Measurements from ENCODE around the gene NOS2.

DNA sequence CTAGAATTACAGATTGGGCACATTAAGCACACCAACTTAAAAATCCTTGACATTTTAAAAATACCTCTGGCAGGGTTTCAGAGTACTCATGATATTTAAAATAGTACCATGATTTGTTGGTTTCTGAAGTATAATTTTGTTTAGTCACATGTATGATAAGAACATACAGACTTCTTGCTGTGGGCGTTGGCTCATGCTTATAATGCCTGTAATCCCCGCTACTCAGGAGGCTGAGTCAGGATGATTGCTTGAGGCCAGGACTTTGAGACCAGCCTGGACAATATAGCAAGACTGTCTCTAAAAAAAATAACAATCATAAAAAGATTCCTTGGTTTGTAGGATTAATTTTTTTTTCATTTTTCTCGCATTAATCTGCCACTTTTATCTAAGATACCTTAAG is 78.5 kb downstream of the NOS2 start:
- no peak for TF ChIP-seq POLR2AphosphoS5 (IDR thresholded peaks at IDR 0.05; ENCODE audit: low read depth, low read length)
- TF ChIP-seq, protein P1, sequence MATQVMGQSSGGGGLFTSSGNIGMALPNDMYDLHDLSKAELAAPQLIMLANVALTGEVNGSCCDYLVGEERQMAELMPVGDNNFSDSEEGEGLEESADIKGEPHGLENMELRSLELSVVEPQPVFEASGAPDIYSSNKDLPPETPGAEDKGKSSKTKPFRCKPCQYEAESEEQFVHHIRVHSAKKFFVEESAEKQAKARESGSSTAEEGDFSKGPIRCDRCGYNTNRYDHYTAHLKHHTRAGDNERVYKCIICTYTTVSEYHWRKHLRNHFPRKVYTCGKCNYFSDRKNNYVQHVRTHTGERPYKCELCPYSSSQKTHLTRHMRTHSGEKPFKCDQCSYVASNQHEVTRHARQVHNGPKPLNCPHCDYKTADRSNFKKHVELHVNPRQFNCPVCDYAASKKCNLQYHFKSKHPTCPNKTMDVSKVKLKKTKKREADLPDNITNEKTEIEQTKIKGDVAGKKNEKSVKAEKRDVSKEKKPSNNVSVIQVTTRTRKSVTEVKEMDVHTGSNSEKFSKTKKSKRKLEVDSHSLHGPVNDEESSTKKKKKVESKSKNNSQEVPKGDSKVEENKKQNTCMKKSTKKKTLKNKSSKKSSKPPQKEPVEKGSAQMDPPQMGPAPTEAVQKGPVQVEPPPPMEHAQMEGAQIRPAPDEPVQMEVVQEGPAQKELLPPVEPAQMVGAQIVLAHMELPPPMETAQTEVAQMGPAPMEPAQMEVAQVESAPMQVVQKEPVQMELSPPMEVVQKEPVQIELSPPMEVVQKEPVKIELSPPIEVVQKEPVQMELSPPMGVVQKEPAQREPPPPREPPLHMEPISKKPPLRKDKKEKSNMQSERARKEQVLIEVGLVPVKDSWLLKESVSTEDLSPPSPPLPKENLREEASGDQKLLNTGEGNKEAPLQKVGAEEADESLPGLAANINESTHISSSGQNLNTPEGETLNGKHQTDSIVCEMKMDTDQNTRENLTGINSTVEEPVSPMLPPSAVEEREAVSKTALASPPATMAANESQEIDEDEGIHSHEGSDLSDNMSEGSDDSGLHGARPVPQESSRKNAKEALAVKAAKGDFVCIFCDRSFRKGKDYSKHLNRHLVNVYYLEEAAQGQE (IDR thresholded peaks at IDR 0.05; ENCODE audit: insufficient read depth in 1 of 2, low read depth in 2 of 2, low read length in 2 of 2) = no peak
- TF ChIP-seq FOXP2 (optimal IDR thresholded peaks at IDR 0.05; ENCODE audit: borderline replicate concordance, extremely low read depth, extremely low read length, insufficient read depth) = no peak
- no peak for TF ChIP-seq TAF1 (IDR thresholded peaks at IDR 0.05; ENCODE audit: borderline replicate concordance, insufficient read depth, low read length)
